ENCODE measurements around the gene CD101. TPM values are rescaled to one million over a fixed set of nuclear protein-coding genes. Genes with fewer than 3 reads are reported as not detected.

The CD101 gene
- total RNA-seq, 2 experiments from 2014 or later = 2.5 to 3.2 TPM

DNA sequence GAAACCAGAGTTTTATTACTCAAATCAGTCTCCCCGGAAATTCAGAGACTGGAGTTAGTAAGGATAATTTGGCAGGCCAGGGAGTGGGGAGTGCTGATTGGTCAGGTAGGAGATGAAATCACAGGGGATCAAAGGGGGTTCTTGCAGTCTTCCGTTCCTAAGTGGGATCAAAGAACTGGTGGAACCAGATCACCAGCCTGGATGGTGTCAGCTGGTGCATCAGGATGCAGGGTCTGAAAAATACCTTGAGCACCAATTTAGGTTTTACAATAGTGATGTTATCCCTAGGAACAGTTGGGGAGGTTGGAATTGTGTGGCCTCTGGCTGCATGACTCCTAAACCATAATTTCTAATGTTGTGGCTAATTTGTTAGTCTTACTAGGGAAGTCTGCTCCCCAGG lies 1.4 kb upstream of the CD101 start:
- Mint-ChIP-seq H3K4me3 (no peak overlapping the region), H3K4me1 (ENCODE audit: low read depth) (peaks cover 49% of the 10 kb centered on the region), H3K36me3 (ENCODE audit: low read depth) (peaks cover 6% of the 10 kb centered on the region), H3K27me3 (no peaks in the 10 kb centered on the region), H3K9me3 (peaks cover 8% of the 10 kb centered on the region), H3K27ac (peak overlapping the region; percentile 89)
- CTCF ChIA-PET = interaction anchor here (0.6 to 2.1 kb wide), 2 partner anchors 275 to 426 kb away, joined by 3 to 4 read pairs; no protein-coding TSS in a partner anchor
- POLR2A ChIA-PET = interaction anchor here (1.8 to 1.9 kb wide), 2 partner anchors 13 to 60 kb away, joined by 6 to 8 read pairs; partner anchors contain the start of gene TTF2
- ATAC-seq (no peak), DNase-seq (no peak)
- intact Hi-C loops (cut with micrococcal nuclease) = loop anchor here (5.0 to 10.0 kb wide), 3 partner anchors 57 to 665 kb away; no protein-coding TSS in a partner anchor
- TF ChIP-seq, protein P1, sequence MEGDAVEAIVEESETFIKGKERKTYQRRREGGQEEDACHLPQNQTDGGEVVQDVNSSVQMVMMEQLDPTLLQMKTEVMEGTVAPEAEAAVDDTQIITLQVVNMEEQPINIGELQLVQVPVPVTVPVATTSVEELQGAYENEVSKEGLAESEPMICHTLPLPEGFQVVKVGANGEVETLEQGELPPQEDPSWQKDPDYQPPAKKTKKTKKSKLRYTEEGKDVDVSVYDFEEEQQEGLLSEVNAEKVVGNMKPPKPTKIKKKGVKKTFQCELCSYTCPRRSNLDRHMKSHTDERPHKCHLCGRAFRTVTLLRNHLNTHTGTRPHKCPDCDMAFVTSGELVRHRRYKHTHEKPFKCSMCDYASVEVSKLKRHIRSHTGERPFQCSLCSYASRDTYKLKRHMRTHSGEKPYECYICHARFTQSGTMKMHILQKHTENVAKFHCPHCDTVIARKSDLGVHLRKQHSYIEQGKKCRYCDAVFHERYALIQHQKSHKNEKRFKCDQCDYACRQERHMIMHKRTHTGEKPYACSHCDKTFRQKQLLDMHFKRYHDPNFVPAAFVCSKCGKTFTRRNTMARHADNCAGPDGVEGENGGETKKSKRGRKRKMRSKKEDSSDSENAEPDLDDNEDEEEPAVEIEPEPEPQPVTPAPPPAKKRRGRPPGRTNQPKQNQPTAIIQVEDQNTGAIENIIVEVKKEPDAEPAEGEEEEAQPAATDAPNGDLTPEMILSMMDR (IDR thresholded peaks at IDR 0.05) = no peak

DNA sequence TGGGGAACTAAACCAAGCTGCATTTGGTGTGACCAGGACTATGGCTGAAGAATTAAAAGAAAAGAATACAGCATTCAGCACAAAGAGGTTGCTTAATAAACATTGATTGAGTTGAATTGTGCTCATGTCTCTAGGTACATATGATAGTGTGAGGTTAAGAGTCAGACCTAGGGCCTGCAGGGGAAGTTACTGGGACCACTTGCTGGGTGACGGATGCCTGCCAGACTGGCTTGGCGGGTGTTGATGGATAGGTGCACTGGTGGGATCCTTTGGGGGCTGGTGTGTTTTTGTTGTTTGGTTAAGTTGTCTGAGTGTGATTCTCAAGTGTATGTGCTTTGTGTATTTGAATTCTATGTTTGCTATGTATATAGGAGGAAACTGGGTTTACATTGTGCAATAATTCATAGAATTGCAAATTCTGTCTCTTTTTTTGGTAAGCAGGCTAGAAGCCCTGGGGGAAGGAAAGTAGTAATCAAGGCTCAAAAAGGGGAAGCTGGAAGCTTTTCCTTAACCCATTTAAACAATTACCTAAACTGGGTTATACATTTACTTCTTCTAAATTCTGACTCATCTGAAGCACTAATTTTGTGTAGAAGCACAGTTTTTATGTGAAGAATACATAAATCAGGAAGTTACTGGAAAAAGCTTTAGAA lies 1.8 kb downstream of the CD101 start:
- H3K27ac Mint-ChIP-seq = peak overlapping the region; percentile 81
- ChIA-PET CTCF (interaction anchor here (0.8 to 2.2 kb wide), 4 partner anchors 11 to 69 kb away, joined by 3 to 5 read pairs (median 4); no protein-coding TSS in a partner anchor), POLR2A (interaction anchor here (1.0 to 2.3 kb wide), 7 partner anchors 16 to 265 kb away, joined by 3 to 8 read pairs (median 3); partner anchors contain the start of gene TTF2)
- peaks cover 8% of the 10 kb centered on the region for H3K9me3 Mint-ChIP-seq
- ATAC-seq (no peak), DNase-seq (no peak)
- intact Hi-C loops (cut with micrococcal nuclease) = loop anchor here (5.0 to 10.0 kb wide), 3 partner anchors 54 to 661 kb away; no protein-coding TSS in a partner anchor
- no peaks in the 10 kb centered on the region for H3K27me3 Mint-ChIP-seq
- TF ChIP-seq, protein P1 (IDR thresholded peaks at IDR 0.05) = no peak
- peak overlapping the region; percentile 39 for H3K4me3 Mint-ChIP-seq
- H3K4me1 Mint-ChIP-seq (ENCODE audit: low read depth) = peaks cover 72% of the 10 kb centered on the region
- peaks cover 6% of the 10 kb centered on the region for H3K36me3 Mint-ChIP-seq (ENCODE audit: low read depth)

DNA sequence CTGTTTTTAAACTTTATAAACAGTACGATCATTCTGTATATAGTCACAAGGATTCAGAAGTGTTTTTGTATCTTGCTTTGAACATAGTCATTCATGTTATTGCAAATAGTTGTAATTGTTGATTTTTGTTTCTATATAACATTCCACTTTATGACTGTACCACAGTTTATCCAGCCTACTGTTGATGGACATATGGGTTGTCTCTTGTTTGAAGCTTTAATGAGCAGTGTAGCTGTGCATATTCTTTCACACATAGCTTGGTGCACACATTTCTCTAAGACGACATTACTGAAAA lies 6.1 kb downstream of the CD101 start:
- H3K4me3 Mint-ChIP-seq = peak overlapping the region; percentile 55
- peaks cover 59% of the 10 kb centered on the region for H3K4me1 Mint-ChIP-seq (ENCODE audit: low read depth)
- H3K27me3 Mint-ChIP-seq = no peaks in the 10 kb centered on the region
- ATAC-seq = peak; percentile 12
- H3K27ac Mint-ChIP-seq = peak overlapping the region; percentile 88
- ChIA-PET CTCF (no interaction called here), POLR2A (interaction anchor here (1.3 kb wide), 1 partner anchor 11 kb away, joined by 4 read pairs; no protein-coding TSS in a partner anchor)
- H3K36me3 Mint-ChIP-seq (ENCODE audit: low read depth) = peaks cover 4% of the 10 kb centered on the region
- H3K9me3 Mint-ChIP-seq = peaks cover 3% of the 10 kb centered on the region
- no peak for DNase-seq
- TF ChIP-seq, protein P1 (IDR thresholded peaks at IDR 0.05) = no peak
- intact Hi-C loops (cut with micrococcal nuclease) = loop anchor here (10.0 kb wide), 1 partner anchor 657 kb away; no protein-coding TSS in a partner anchor

- DNase-seq = no peak
- Mint-ChIP-seq H3K36me3 (ENCODE audit: low read depth) (peaks cover 2% of the 10 kb centered on the region), H3K9me3 (no peaks in the 10 kb centered on the region), H3K4me3 (peak overlapping the region; percentile 28), H3K27ac (peak overlapping the region; percentile 81), H3K27me3 (no peaks in the 10 kb centered on the region), H3K4me1 (ENCODE audit: low read depth) (peaks cover 58% of the 10 kb centered on the region)
- TF ChIP-seq, protein P1 (IDR thresholded peaks at IDR 0.05) = no peak
- no peak for ATAC-seq
- intact Hi-C loops (cut with micrococcal nuclease) = loop anchor here (10.0 kb wide), 1 partner anchor 656 kb away; no protein-coding TSS in a partner anchor
- CTCF ChIA-PET = interaction anchor here (0.8 to 1.4 kb wide), 4 partner anchors 24 to 285 kb away, joined by 3 to 6 read pairs (median 4); no protein-coding TSS in a partner anchor
- POLR2A ChIA-PET = interaction anchor here (1.3 kb wide), 1 partner anchor 50 kb away, joined by 3 read pairs; no protein-coding TSS in a partner anchor
Observed at GRCh38 chr1:117008656-117009055, 7.1 kb downstream of the CD101 start.

GRCh38 chr1:117009132-117009531 lies 7.6 kb downstream of the CD101 start:
- intact Hi-C loops (cut with micrococcal nuclease) = loop anchor here (10.0 kb wide), 1 partner anchor 656 kb away; no protein-coding TSS in a partner anchor
- H3K4me3 Mint-ChIP-seq = peak overlapping the region; percentile 19
- no peaks in the 10 kb centered on the region for H3K27me3 Mint-ChIP-seq
- POLR2A ChIA-PET = interaction anchor here (1.0 to 1.3 kb wide), 2 partner anchors 49 to 241 kb away, joined by 3 read pairs; no protein-coding TSS in a partner anchor
- peaks cover 57% of the 10 kb centered on the region for H3K4me1 Mint-ChIP-seq (ENCODE audit: low read depth)
- peak; percentile 37 for DNase-seq
- H3K36me3 Mint-ChIP-seq (ENCODE audit: low read depth) = peaks cover 2% of the 10 kb centered on the region
- CTCF ChIA-PET = interaction anchor here (0.7 to 1.4 kb wide), 8 partner anchors 13 to 286 kb away, joined by 3 to 6 read pairs (median 3); no protein-coding TSS in a partner anchor
- TF ChIP-seq, protein P1 (IDR thresholded peaks at IDR 0.05) = no peak
- no peaks in the 10 kb centered on the region for H3K9me3 Mint-ChIP-seq
- H3K27ac Mint-ChIP-seq = peak overlapping the region; percentile 81
- peak; percentile 63 for ATAC-seq
